H54 (cell line): Measurements from ENCODE around the gene PTCD1.
"Not testable (repeated sequence)": the region's sequence is repeated elsewhere in the genome, so short reads cannot be mapped to it uniquely, and the experiment has no call there.

Source experiments
- DNase-seq: peaks from one replicate; pipeline ENCODE4 v3.0.0; 2011; ENCODE audit warnings: low spot score, mixed read lengths; ENCODE audit not compliant: insufficient read length
- FAIRE-seq: peaks from 3 replicates; lab custom pipeline; 2011; peaks lifted over from hg19 to GRCh38; lab: Jason Lieb, UNC
- POLR2A ChIP-seq: IDR thresholded peaks from 2 replicates; pipeline ENCODE4 v1.6.1; 2011; ENCODE audit warnings: low read depth, mild to moderate bottlenecking, low read length

PTCD1 gene

GRCh38 chr7:99429756-99430155 lies 8.8 kb downstream of the PTCD1 start:
- no peak for DNase-seq
- no peak for TF ChIP-seq POLR2A
- no peak for FAIRE-seq

GRCh38 chr7:99428972-99429566 lies 9.5 kb downstream of the PTCD1 start:
- no peak for FAIRE-seq
- TF ChIP-seq POLR2A = no peak
- no peak for DNase-seq

GRCh38 chr7:99424932-99425730 lies 13.5 kb downstream of the PTCD1 start:
- DNase-seq = no peak
- TF ChIP-seq POLR2A = no peak

GRCh38 chr7:99422625-99423024 lies 16.0 kb downstream of the PTCD1 start:
- DNase-seq (no peak), FAIRE-seq (no peak)

More at GRCh38 chr7:99424932-99425730, 13.5 kb downstream of the PTCD1 start:
- FAIRE-seq = no peak

GRCh38 chr7:99422186-99422585 lies 16.4 kb downstream of the PTCD1 start:
- TF ChIP-seq POLR2A = no peak
- DNase-seq (no peak), FAIRE-seq (no peak)

More at GRCh38 chr7:99422625-99423024, 16.0 kb downstream of the PTCD1 start:
- TF ChIP-seq POLR2A = no peak

- FAIRE-seq (no peak), DNase-seq (no peak)
- no peak for TF ChIP-seq POLR2A
Measured at GRCh38 chr7:99420986-99421385, 17.6 kb downstream of the PTCD1 start.

- no peak for TF ChIP-seq POLR2A
- FAIRE-seq = no peak
- no peak for DNase-seq
Measured at GRCh38 chr7:99420213-99420612, 18.4 kb downstream of the PTCD1 start.

- TF ChIP-seq POLR2A = no peak
- FAIRE-seq (no peak), DNase-seq (no peak)
Measured at GRCh38 chr7:99419323-99420021, 19.1 kb downstream of the PTCD1 start.

- no peak for DNase-seq
- no peak for TF ChIP-seq POLR2A
- FAIRE-seq = no peak
Measured at GRCh38 chr7:99418260-99418659, 20.3 kb downstream of the PTCD1 start.

GRCh38 chr7:99415513-99416127 lies 23.0 kb downstream of the PTCD1 start:
- not testable (repeated sequence) for DNase-seq, FAIRE-seq

GRCh38 chr7:99410635-99411034 lies 28.0 kb downstream of the PTCD1 start:
- no peak for TF ChIP-seq POLR2A
- DNase-seq = no peak
- no peak for FAIRE-seq

GRCh38 chr7:99409806-99410205 lies 28.8 kb downstream of the PTCD1 start:
- no peak for DNase-seq
- TF ChIP-seq POLR2A = no peak
- no peak for FAIRE-seq

GRCh38 chr7:99409192-99409572 lies 29.4 kb downstream of the PTCD1 start:
- no peak for DNase-seq
- TF ChIP-seq POLR2A = no peak
- no peak for FAIRE-seq

- peak; percentile 83; the same call in 1 of the 2 replicates for TF ChIP-seq POLR2A
- peak; percentile 94 for DNase-seq
- peak; percentile 33 for FAIRE-seq
Measured at GRCh38 chr7:99408379-99409191, 30.0 kb downstream of the PTCD1 start, which contains the start of the genes BUD31 and PDAP1. Gene BUD31 (plus strand): TSS chr7:99408969. CDS start chr7:99411093, 2,124 bp downstream. Gene PDAP1 (minus strand): TSS chr7:99408597. CDS start chr7:99408548, 49 bp downstream.
